ENCODE data around the gene RBMS1.

Gene RBMS1

GRCh38 chr2:160402997-160403979, 90.3 kb downstream of the RBMS1 start:
- no peaks in the 10 kb centered on the region for H3K27me3 Mint-ChIP-seq
- no peaks in the 10 kb centered on the region for H3K9me3 Mint-ChIP-seq
- peak overlapping the region; percentile 84 for H3K27ac Mint-ChIP-seq
- peak overlapping the region; percentile 70 for H3K4me3 Mint-ChIP-seq
- H3K36me3 Mint-ChIP-seq, result no peaks in the 10 kb centered on the region
- peaks cover 66% of the 10 kb centered on the region for H3K4me1 Mint-ChIP-seq

GRCh38 chr2:160402501-160402900, 91.1 kb downstream of the RBMS1 start:
- Mint-ChIP-seq H3K27me3 (no peaks in the 10 kb centered on the region), H3K36me3 (no peaks in the 10 kb centered on the region), H3K4me3 (no peak overlapping the region), H3K9me3 (no peaks in the 10 kb centered on the region), H3K27ac (no peak overlapping the region), H3K4me1 (peaks cover 63% of the 10 kb centered on the region)

- peaks cover 62% of the 10 kb centered on the region for H3K4me1 Mint-ChIP-seq
Observed at GRCh38 chr2:160401895-160402294, 91.7 kb downstream of the RBMS1 start.

GRCh38 chr2:160399880-160400279, 93.7 kb downstream of the RBMS1 start:
- Mint-ChIP-seq H3K9me3 (no peaks in the 10 kb centered on the region), H3K36me3 (no peaks in the 10 kb centered on the region), H3K4me3 (peak overlapping the region; percentile 33), H3K4me1 (peaks cover 55% of the 10 kb centered on the region), H3K27me3 (no peaks in the 10 kb centered on the region), H3K27ac (no peak overlapping the region)

More at GRCh38 chr2:160401895-160402294, 91.7 kb downstream of the RBMS1 start:
- Mint-ChIP-seq H3K4me3 (no peak overlapping the region), H3K9me3 (no peaks in the 10 kb centered on the region), H3K36me3 (no peaks in the 10 kb centered on the region), H3K27me3 (no peaks in the 10 kb centered on the region), H3K27ac (peak overlapping the region; percentile 78)

- no peaks in the 10 kb centered on the region for H3K27me3 Mint-ChIP-seq
- H3K4me3 Mint-ChIP-seq, result no peak overlapping the region
- H3K4me1 Mint-ChIP-seq, result peaks cover 55% of the 10 kb centered on the region
- H3K9me3 Mint-ChIP-seq, result no peaks in the 10 kb centered on the region
- no peaks in the 10 kb centered on the region for H3K36me3 Mint-ChIP-seq
- no peak overlapping the region for H3K27ac Mint-ChIP-seq
Observed at GRCh38 chr2:160397530-160397865, 96.1 kb downstream of the RBMS1 start.

- Mint-ChIP-seq H3K27ac (peak overlapping the region; percentile 86), H3K4me1 (peaks cover 65% of the 10 kb centered on the region), H3K36me3 (peaks cover 3% of the 10 kb centered on the region), H3K4me3 (peak overlapping the region; percentile 69), H3K9me3 (no peaks in the 10 kb centered on the region), H3K27me3 (no peaks in the 10 kb centered on the region)
Observed at GRCh38 chr2:160394153-160394552, 99.5 kb downstream of the RBMS1 start.

GRCh38 chr2:160392201-160392600, 101.4 kb downstream of the RBMS1 start:
- Mint-ChIP-seq H3K4me3 (no peak overlapping the region), H3K4me1 (peaks cover 85% of the 10 kb centered on the region), H3K9me3 (no peaks in the 10 kb centered on the region), H3K27ac (no peak overlapping the region), H3K36me3 (peaks cover 3% of the 10 kb centered on the region), H3K27me3 (no peaks in the 10 kb centered on the region)

GRCh38 chr2:160390544-160391455, 102.8 kb downstream of the RBMS1 start:
- no peaks in the 10 kb centered on the region for H3K27me3 Mint-ChIP-seq
- peak overlapping the region; percentile 61 for H3K4me3 Mint-ChIP-seq
- no peaks in the 10 kb centered on the region for H3K9me3 Mint-ChIP-seq
- peaks cover 3% of the 10 kb centered on the region for H3K36me3 Mint-ChIP-seq
- peaks cover 92% of the 10 kb centered on the region for H3K4me1 Mint-ChIP-seq
- peak overlapping the region; percentile 35 for H3K27ac Mint-ChIP-seq

- Mint-ChIP-seq H3K4me1 (peaks cover 95% of the 10 kb centered on the region), H3K9me3 (no peaks in the 10 kb centered on the region), H3K4me3 (peak overlapping the region; percentile 61), H3K36me3 (peaks cover 3% of the 10 kb centered on the region), H3K27ac (peak overlapping the region; percentile 66), H3K27me3 (no peaks in the 10 kb centered on the region)
Observed at GRCh38 chr2:160389875-160390274, 103.7 kb downstream of the RBMS1 start.

- H3K9me3 Mint-ChIP-seq, result no peaks in the 10 kb centered on the region
- H3K27ac Mint-ChIP-seq, result peak overlapping the region; percentile 83
- no peaks in the 10 kb centered on the region for H3K27me3 Mint-ChIP-seq
- peaks cover 92% of the 10 kb centered on the region for H3K4me1 Mint-ChIP-seq
- peaks cover 3% of the 10 kb centered on the region for H3K36me3 Mint-ChIP-seq
- peak overlapping the region; percentile 63 for H3K4me3 Mint-ChIP-seq
Observed at GRCh38 chr2:160388464-160389263, 104.9 kb downstream of the RBMS1 start.

GRCh38 chr2:160387558-160388262, 105.9 kb downstream of the RBMS1 start:
- no peaks in the 10 kb centered on the region for H3K27me3 Mint-ChIP-seq
- peaks cover 92% of the 10 kb centered on the region for H3K4me1 Mint-ChIP-seq
- peak overlapping the region; percentile 63 for H3K4me3 Mint-ChIP-seq
- peaks cover 3% of the 10 kb centered on the region for H3K36me3 Mint-ChIP-seq
- no peaks in the 10 kb centered on the region for H3K9me3 Mint-ChIP-seq
- H3K27ac Mint-ChIP-seq, result peak overlapping the region; percentile 74

GRCh38 chr2:160384791-160385190, 108.8 kb downstream of the RBMS1 start:
- Mint-ChIP-seq H3K4me3 (no peak overlapping the region), H3K9me3 (no peaks in the 10 kb centered on the region), H3K27ac (peak overlapping the region; percentile 52)

GRCh38 chr2:160381425-160381951, 112.1 kb downstream of the RBMS1 start:
- Mint-ChIP-seq H3K36me3 (no peaks in the 10 kb centered on the region), H3K9me3 (no peaks in the 10 kb centered on the region), H3K4me1 (peaks cover 92% of the 10 kb centered on the region), H3K4me3 (no peak overlapping the region), H3K27me3 (no peaks in the 10 kb centered on the region), H3K27ac (peak overlapping the region; percentile 66)

More at GRCh38 chr2:160384791-160385190, 108.8 kb downstream of the RBMS1 start:
- H3K4me1 Mint-ChIP-seq, result peaks cover 93% of the 10 kb centered on the region
- no peaks in the 10 kb centered on the region for H3K36me3 Mint-ChIP-seq
- H3K27me3 Mint-ChIP-seq, result no peaks in the 10 kb centered on the region

GRCh38 chr2:160380611-160381010, 113.0 kb downstream of the RBMS1 start:
- no peak overlapping the region for H3K4me3 Mint-ChIP-seq
- peak overlapping the region; percentile 74 for H3K27ac Mint-ChIP-seq
- no peaks in the 10 kb centered on the region for H3K9me3 Mint-ChIP-seq
- no peaks in the 10 kb centered on the region for H3K27me3 Mint-ChIP-seq
- H3K36me3 Mint-ChIP-seq, result no peaks in the 10 kb centered on the region
- peaks cover 94% of the 10 kb centered on the region for H3K4me1 Mint-ChIP-seq
